Panc1 (cell line): ENCODE data around the gene CREB3. TPM values are rescaled to one million over a fixed set of nuclear protein-coding genes. Genes with fewer than 3 reads are reported as not detected.
A peak's percentile ranks its signal among the peaks of the same experiment; 100 is the strongest.

Source experiments
- ATAC-seq: fragments of 200-7000 bp; cut with Tn5 transposase; 2 replicates; pipeline ENCODE4 v1.9.1; 2020; ENCODE audit warnings: mild to moderate bottlenecking, moderate library complexity
- BruUV-seq: library from RNA; stranded (reverse); fragments of 400-500 nt; replicated peaks from 2 replicates; lab custom pipeline; 2021; lab: Mats Ljungman, UMichigan
- CTCF ChIA-PET: fragments of 300-600 bp; sonication (Branson Sonifier 250); formaldehyde crosslinking; loops from one replicate; lab custom pipeline; 2022; ENCODE audit warnings: antibody characterized with exemption; lab: Charles Lee
- POLR2A ChIA-PET: fragments of 300-600 bp; sonication (Branson Sonifier 250); formaldehyde crosslinking; loops from one replicate; lab custom pipeline; 2022; ENCODE audit warnings: antibody characterized with exemption; lab: Charles Lee
- DNase-seq: peaks from one replicate; pipeline ENCODE4 v3.0.0-alpha.2; 2010; ENCODE audit warnings: low read depth, low spot score
- H3K27ac ChIP-seq: 2 replicates; pipeline ENCODE4 v1.5.1; 2011; ENCODE audit warnings: mild to moderate bottlenecking, low read length, inconsistent platforms
- H3K27me3 ChIP-seq: fragments of 200-500 bp; sonication (Bioruptor generic); 2 replicates; pipeline ENCODE4 v1.6.0; 2014; ENCODE audit warnings: low read length, inconsistent platforms; ENCODE audit not compliant: control insufficient read depth, insufficient read depth
- H3K36me3 ChIP-seq: fragments of 200-500 bp; sonication (Bioruptor generic); 2 replicates; pipeline ENCODE4 v1.5.1; 2014; ENCODE audit warnings: inconsistent platforms, mild to moderate bottlenecking, low read length, moderate library complexity; ENCODE audit not compliant: control insufficient read depth, insufficient read depth
- H3K4me1 ChIP-seq: 2 replicates; pipeline ENCODE4 v1.5.1; 2011; ENCODE audit warnings: inconsistent platforms, mild to moderate bottlenecking, low read length, moderate library complexity; ENCODE audit not compliant: control insufficient read depth, insufficient read depth
- H3K4me3 ChIP-seq, 2 experiments: 2 replicates each; pipeline ENCODE4 v1.5.1; 2011 to 2012; ENCODE audit warnings: low read depth in 2 of 2, low read length in 2 of 2, mild to moderate bottlenecking in 2 of 2, inconsistent platforms in 1 of 2, moderate library complexity in 1 of 2
- H3K9me3 ChIP-seq: fragments of 200-500 bp; sonication (Bioruptor generic); 2 replicates; pipeline ENCODE4 v1.5.1; 2014; ENCODE audit warnings: low read depth, mild to moderate bottlenecking, inconsistent platforms, low read length, moderate library complexity; ENCODE audit not compliant: control insufficient read depth, insufficient read depth
- POLR2AphosphoS5 ChIP-seq: IDR thresholded peaks from 2 replicates; pipeline ENCODE4 v1.6.1; 2012; ENCODE audit warnings: mild to moderate bottlenecking, low read depth, low read length, moderate library complexity
- REST ChIP-seq, 2 experiments: IDR thresholded peaks; 2 replicates each; pipeline ENCODE4 v1.6.1; 2011 to 2012; ENCODE audit warnings: low read depth in 2 of 2, control low read depth in 1 of 2, low read length in 1 of 2, mild to moderate bottlenecking in 1 of 2, moderate library complexity in 1 of 2; ENCODE audit not compliant: insufficient read depth in 1 of 2
- SIN3A ChIP-seq: IDR thresholded peaks from 2 replicates; pipeline ENCODE4 v1.6.1; 2012; ENCODE audit warnings: low read depth, mild to moderate bottlenecking, low read length, moderate library complexity, borderline replicate concordance; ENCODE audit not compliant: insufficient read depth
- TCF7L2 ChIP-seq: IDR thresholded peaks from 2 replicates; pipeline ENCODE4 v1.6.1; 2011; ENCODE audit warnings: mild to moderate bottlenecking, low read depth, low read length, inconsistent platforms
- in situ Hi-C: cut with HindIII; loops from 2 replicates; pipeline ENCODE4 v1.10.0; 2016; ENCODE audit warnings: low sequenced_read_pairs, low pct_unique_long_range_greater_than_20kb
- intact Hi-C: fragments of 100-400 bp; cut with micrococcal nuclease; formaldehyde crosslinking; loops from one replicate; pipeline ENCODE4 v1.10.0; 2022; ENCODE audit not compliant: unreplicated experiment
- total RNA-seq: library from RNA; stranded (reverse); gene quantifications from one replicate; pipeline ENCODE4 v1.2.1, GENCODE V29; 2021; ENCODE audit not compliant: unreplicated experiment
- TF ChIP-seq, protein P1 (sequence below): fragments of 450-650 bp; IDR thresholded peaks from 2 replicates; pipeline ENCODE4 v1.5.1; 2017; ENCODE audit warnings: mild to moderate bottlenecking

The CREB3 gene
- total RNA-seq, 1 experiment from 2014 or later = 67.0 TPM

GRCh38 chr9:35766997-35767396 lies 34.5 kb downstream of the CREB3 start:
- BruUV-seq = TSS peak; percentile 38
- Histone ChIP-seq H3K9me3 (no peaks in the 10 kb centered on the region), H3K27me3 (no peaks in the 10 kb centered on the region), H3K27ac (no peak overlapping the region), H3K4me1 (peaks cover 8% of the 10 kb centered on the region), H3K4me3 (no peak overlapping the region), H3K36me3 (no peaks in the 10 kb centered on the region)
- no peak for TF ChIP-seq SIN3A
- TF ChIP-seq REST (IDR thresholded peaks at IDR 0.05; ENCODE audit: insufficient read depth in 1 of 2, low read depth in 2 of 2, low read length in 1 of 2) = no peak
- TF ChIP-seq POLR2AphosphoS5 = no peak
- TF ChIP-seq, protein P1, sequence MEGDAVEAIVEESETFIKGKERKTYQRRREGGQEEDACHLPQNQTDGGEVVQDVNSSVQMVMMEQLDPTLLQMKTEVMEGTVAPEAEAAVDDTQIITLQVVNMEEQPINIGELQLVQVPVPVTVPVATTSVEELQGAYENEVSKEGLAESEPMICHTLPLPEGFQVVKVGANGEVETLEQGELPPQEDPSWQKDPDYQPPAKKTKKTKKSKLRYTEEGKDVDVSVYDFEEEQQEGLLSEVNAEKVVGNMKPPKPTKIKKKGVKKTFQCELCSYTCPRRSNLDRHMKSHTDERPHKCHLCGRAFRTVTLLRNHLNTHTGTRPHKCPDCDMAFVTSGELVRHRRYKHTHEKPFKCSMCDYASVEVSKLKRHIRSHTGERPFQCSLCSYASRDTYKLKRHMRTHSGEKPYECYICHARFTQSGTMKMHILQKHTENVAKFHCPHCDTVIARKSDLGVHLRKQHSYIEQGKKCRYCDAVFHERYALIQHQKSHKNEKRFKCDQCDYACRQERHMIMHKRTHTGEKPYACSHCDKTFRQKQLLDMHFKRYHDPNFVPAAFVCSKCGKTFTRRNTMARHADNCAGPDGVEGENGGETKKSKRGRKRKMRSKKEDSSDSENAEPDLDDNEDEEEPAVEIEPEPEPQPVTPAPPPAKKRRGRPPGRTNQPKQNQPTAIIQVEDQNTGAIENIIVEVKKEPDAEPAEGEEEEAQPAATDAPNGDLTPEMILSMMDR = no peak
- no peak for TF ChIP-seq TCF7L2
- POLR2A ChIA-PET = no interaction called here
- no peak for DNase-seq
- CTCF ChIA-PET = no interaction called here
- intact Hi-C loops (no loop called here), in situ Hi-C loops (no loop called here)
- no peak for ATAC-seq

- in situ Hi-C loops = no loop called here
- TF ChIP-seq SIN3A (no peak), POLR2AphosphoS5 (no peak), TCF7L2 (no peak), REST (IDR thresholded peaks at IDR 0.05; ENCODE audit: insufficient read depth in 1 of 2, low read depth in 2 of 2, low read length in 1 of 2) (no peak)
- TF ChIP-seq, protein P1 = no peak
- no TSS peak for BruUV-seq
- DNase-seq = no peak
- intact Hi-C loops = no loop called here
- H3K4me3 ChIP-seq = no peak overlapping the region
- ChIA-PET POLR2A (no interaction called here), CTCF (no interaction called here)
- no peaks in the 10 kb centered on the region for H3K27me3 ChIP-seq
- no peak for ATAC-seq
- no peaks in the 10 kb centered on the region for H3K9me3 ChIP-seq
- no peak overlapping the region for H3K27ac ChIP-seq
- no peaks in the 10 kb centered on the region for H3K36me3 ChIP-seq
- H3K4me1 ChIP-seq = peaks cover 8% of the 10 kb centered on the region
Measured at GRCh38 chr9:35767458-35767857, 35.0 kb downstream of the CREB3 start.
